Epithelial cell of proximal tubule (primary cell): Measurements from ENCODE around the gene ADO. TPM values are rescaled to one million over a fixed set of nuclear protein-coding genes. Genes with fewer than 3 reads are reported as not detected.

ENCODE experiments used
- DNase-seq: peaks from one replicate; pipeline ENCODE4 v3.0.0-alpha.2; 2011; ENCODE audit warnings: low read depth
- H3K4me3 ChIP-seq: 2 replicates; pipeline ENCODE4 v1.5.1; 2011; ENCODE audit warnings: low read depth, mild to moderate bottlenecking, low read length
- CTCF ChIP-seq: conservative IDR thresholded peaks from 2 replicates; pipeline ENCODE4 v1.5.1; 2012; ENCODE audit warnings: low read depth, mild to moderate bottlenecking, low read length
- total RNA-seq: library from RNA; depleted of rRNA; stranded (reverse); fragments of >200 nt; gene quantifications from 2 replicates; pipeline ENCODE4 v1.2.3, GENCODE V29; 2015

ADO gene
- total RNA-seq, 1 donor from 2014 or later, result 19.8 TPM

GRCh38 chr10:62839590-62839989, 35.1 kb downstream of the ADO start:
- no peak for TF ChIP-seq CTCF
- DNase-seq, result no peak
- H3K4me3 ChIP-seq, result no peak overlapping the region

DNA sequence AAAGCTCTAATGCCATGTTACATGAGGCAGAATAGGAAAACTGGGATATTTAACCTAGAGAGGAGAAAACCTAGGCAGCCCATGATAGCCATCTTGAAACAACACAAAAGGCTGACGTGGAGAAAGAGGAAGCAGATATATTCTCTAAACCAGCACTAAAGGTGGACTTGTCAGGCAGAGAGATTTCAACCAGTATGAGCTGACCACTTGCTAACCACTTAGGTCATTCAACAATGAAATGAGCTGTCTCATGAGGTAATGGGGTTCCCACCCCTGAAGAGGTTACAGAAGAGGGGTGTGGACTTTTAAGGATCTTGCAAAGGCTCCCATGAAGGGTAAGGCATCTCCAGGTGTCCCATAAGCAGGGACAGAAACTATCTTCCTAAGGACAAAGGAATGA, 38.5 kb downstream of the ADO start:
- no peak for TF ChIP-seq CTCF
- no peak overlapping the region for H3K4me3 ChIP-seq
- no peak for DNase-seq

DNA sequence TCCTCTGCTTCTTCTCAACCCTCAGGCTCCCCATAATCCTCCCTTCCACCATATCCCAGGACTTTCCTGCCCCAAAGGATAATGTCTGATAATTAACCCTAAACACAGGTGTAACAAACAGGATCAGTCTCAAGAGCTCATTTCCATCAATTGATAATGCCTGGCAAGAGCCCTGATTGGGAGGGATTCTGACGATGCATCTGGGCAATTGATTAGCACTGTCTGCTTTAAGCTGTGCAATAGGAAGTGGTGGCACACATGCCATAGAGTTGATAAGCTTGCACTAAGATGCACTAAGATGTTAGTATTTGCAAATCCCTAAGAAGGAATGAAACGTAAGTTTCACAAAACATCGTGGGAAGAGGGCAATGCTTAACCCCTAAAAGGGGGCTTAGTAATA, 39.1 kb downstream of the ADO start:
- no peak for TF ChIP-seq CTCF
- no peak for DNase-seq
- no peak overlapping the region for H3K4me3 ChIP-seq

- TF ChIP-seq CTCF, result no peak
- DNase-seq, result no peak
- no peak overlapping the region for H3K4me3 ChIP-seq
Measured at GRCh38 chr10:62844280-62845011, 39.9 kb downstream of the ADO start.

DNA sequence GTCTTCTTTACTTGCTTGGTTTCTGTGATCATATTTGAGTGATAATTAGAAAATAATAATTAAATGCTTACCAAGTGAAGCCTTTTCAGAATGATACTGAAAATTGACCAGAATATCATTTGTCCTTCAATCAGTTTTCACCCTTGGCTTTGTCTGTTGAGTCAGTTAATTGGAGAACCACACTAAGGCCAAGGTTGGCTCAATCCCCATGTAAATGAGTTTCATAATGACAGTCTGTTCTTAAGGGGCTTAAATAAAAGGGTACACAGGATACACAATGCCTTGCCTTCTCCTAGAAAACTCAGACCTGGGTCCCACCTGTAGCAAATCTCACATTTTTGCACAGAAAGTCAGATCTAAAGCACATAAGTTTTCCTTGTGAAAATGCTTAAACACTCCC, 42.9 kb downstream of the ADO start:
- no peak for DNase-seq
- TF ChIP-seq CTCF, result no peak
- H3K4me3 ChIP-seq, result no peak overlapping the region

GRCh38 chr10:62850646-62851045, 46.1 kb downstream of the ADO start:
- DNase-seq, result no peak
- TF ChIP-seq CTCF, result no peak

DNA sequence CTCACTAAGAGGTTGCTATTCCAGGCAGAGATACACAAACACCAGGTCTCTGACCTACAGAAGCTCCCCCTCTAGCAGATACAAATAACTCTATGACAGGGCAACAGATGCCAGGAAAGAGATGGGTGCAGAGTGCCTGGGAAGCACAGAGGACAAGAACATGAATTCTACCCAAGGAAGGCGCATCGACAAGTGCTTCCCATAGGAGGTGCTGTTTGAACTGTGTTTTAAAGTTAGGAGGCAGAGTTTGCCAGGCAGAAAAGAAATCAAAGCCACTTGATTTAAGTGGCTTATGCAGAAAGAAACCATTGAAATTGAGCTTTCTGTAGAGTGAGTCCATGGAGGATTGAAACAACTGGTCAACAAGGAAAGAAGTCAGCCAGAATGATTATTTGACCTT, 46.9 kb downstream of the ADO start:
- no peak overlapping the region for H3K4me3 ChIP-seq
- no peak for DNase-seq
- peak; percentile 66 for TF ChIP-seq CTCF

More at GRCh38 chr10:62850646-62851045, 46.1 kb downstream of the ADO start:
- H3K4me3 ChIP-seq, result no peak overlapping the region
